ENCODE measurements around the gene ZNF398.
"Not testable (repeated sequence)": the region's sequence is repeated elsewhere in the genome, so short reads cannot be mapped to it uniquely, and the experiment has no call there.

ZNF398 gene

DNA sequence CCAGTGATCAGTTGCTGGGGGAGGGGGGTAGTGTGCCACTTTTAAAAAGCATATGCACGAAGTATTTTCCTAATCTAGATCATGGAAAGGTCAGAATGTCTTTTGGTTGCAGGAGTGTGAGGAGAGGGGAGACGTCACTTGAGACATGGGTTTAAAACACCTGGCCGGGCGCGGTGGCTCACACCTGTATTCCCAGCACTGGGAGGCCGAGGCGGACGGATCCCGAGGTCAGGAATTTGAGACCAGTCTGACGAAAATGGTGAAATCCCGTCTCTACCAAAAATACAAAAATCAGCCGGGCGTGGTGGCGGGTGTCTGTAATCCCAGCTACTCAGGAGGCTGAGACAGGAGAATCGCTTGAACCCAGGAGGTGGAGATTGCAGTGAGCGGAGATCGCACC is 79.1 kb downstream of the ZNF398 start:
- not testable (repeated sequence) for DNase-seq

- no peak for DNase-seq
These were observed 79.7 kb downstream of the ZNF398 start for GRCh38 chr7:149226840-149227494.

- DNase-seq: no peak
These were observed 81.7 kb downstream of the ZNF398 start for GRCh38 chr7:149228831-149229471.

- no peak for DNase-seq
These were observed 82.3 kb downstream of the ZNF398 start for GRCh38 chr7:149229526-149229925.

- no peak for DNase-seq
These were observed 85.1 kb downstream of the ZNF398 start for GRCh38 chr7:149232362-149232761.

Measured in right kidney (tissue), 1 donor.